A549 (cell line): Measurements from ENCODE around the gene CPEB2. TPM values are rescaled to one million over a fixed set of nuclear protein-coding genes. Genes with fewer than 3 reads are reported as not detected.
A peak's percentile ranks its signal among the peaks of the same experiment; 100 is the strongest.

Experiments
- ATAC-seq, 2 experiments: fragments of 200-7000 bp in 1 of 2; fragments of >200 bp in 1 of 2; cut with Nextera tagmentation in 1 of 2; cut with Tn5 transposase in 1 of 2; 3 replicates each; pipeline versions ENCODE4 v1.8.0 to v1.9.1; 2018 to 2020; ENCODE audit warnings: mild to moderate bottlenecking in 1 of 2, moderate library complexity in 1 of 2
- CTCF ChIA-PET: fragments of 300-600 bp; sonication (Branson Sonifier 250); formaldehyde crosslinking; extraction: SDS; loops from one replicate; lab custom pipeline; 2021; ENCODE audit warnings: antibody characterized with exemption, inconsistent platforms; lab: Yijun Ruan, JAX
- POLR2A ChIA-PET: fragments of 350-600 bp; formaldehyde crosslinking; extraction: SDS; loops from one replicate; lab custom pipeline; 2021; ENCODE audit warnings: antibody characterized with exemption, inconsistent platforms; lab: Yijun Ruan, JAX
- DNase-seq, 2 experiments: peaks; one replicate each; pipeline versions ENCODE4 v3.0.0 to v3.0.0-alpha.2; 2011 to 2016; ENCODE audit warnings: low read depth in 1 of 2, low spot score in 1 of 2
- FAIRE-seq: peaks from 2 replicates; lab custom pipeline; 2011; peaks lifted over from hg19 to GRCh38; lab: Jason Lieb, UNC
- H3K27ac ChIP-seq, 2 experiments: fragments of >200 bp; sonication (Bioruptor Twin); formaldehyde crosslinking; 3 replicates each; pipeline ENCODE4 v1.5.1; 2016 to 2017
- H3K4me1 ChIP-seq: fragments of >200 bp; sonication (Bioruptor Twin); formaldehyde crosslinking; 3 replicates; pipeline ENCODE4 v1.6.1; 2016
- H3K4me2 ChIP-seq: fragments of >200 bp; sonication (Bioruptor Twin); formaldehyde crosslinking; 3 replicates; pipeline ENCODE4 v1.6.1; 2016
- H3K4me3 ChIP-seq: fragments of >200 bp; sonication (Bioruptor Twin); formaldehyde crosslinking; 3 replicates; pipeline ENCODE4 v1.5.1; 2016
- H3K9me3 ChIP-seq: fragments of >200 bp; sonication (Bioruptor Twin); formaldehyde crosslinking; 3 replicates; pipeline ENCODE4 v1.6.1; 2016
- CBX2 ChIP-seq: fragments of 200-600 bp; sonication (generic); IDR thresholded peaks from 2 replicates; pipeline ENCODE4 v1.6.1; 2016; ENCODE audit warnings: low read depth, mild to moderate bottlenecking, borderline replicate concordance
- CHD2 ChIP-seq: fragments of 150-350 bp; IDR thresholded peaks from 2 replicates; pipeline ENCODE4 v1.6.1; 2014; ENCODE audit warnings: low read length; ENCODE audit not compliant: partially characterized antibody
- CHD4 ChIP-seq: fragments of 200-600 bp; sonication (generic); IDR thresholded peaks from 2 replicates; pipeline ENCODE4 v1.6.1; 2016; ENCODE audit warnings: antibody characterized with exemption, mild to moderate bottlenecking, borderline replicate concordance
- E2F6 ChIP-seq: IDR thresholded peaks from 2 replicates; pipeline ENCODE4 v1.6.1; 2012; ENCODE audit warnings: low read depth, borderline replicate concordance
- EHF ChIP-seq: fragments of 250-450 bp; sonication (Bioruptor Pico); IDR thresholded peaks from 2 replicates; pipeline ENCODE4 v1.5.0; 2020; ENCODE audit warnings: mild to moderate bottlenecking
- EHMT2 ChIP-seq: fragments of 200-600 bp; sonication (generic); IDR thresholded peaks from 2 replicates; pipeline ENCODE4 v1.6.1; 2016; ENCODE audit warnings: antibody characterized with exemption, low read depth, mild to moderate bottlenecking, moderate library complexity
- FOSB ChIP-seq: fragments of 250-450 bp; sonication (Bioruptor Pico); IDR thresholded peaks from 2 replicates; pipeline ENCODE4 v1.5.0; 2020; ENCODE audit warnings: mild to moderate bottlenecking, moderate library complexity
- GATA3 ChIP-seq: IDR thresholded peaks from 2 replicates; pipeline ENCODE4 v1.6.1; 2012; ENCODE audit warnings: borderline replicate concordance
- HES2 ChIP-seq: fragments of >200 bp; sonication (Bioruptor Twin); formaldehyde crosslinking; IDR thresholded peaks from 2 replicates; pipeline ENCODE4 v1.6.1; 2016
- HEYL ChIP-seq: fragments of 250-450 bp; sonication (Bioruptor Pico); IDR thresholded peaks from 2 replicates; pipeline ENCODE4 v1.8.0; 2021; ENCODE audit warnings: mild to moderate bottlenecking, moderate library complexity
- HOXA7 ChIP-seq: fragments of 250-450 bp; sonication (Bioruptor Pico); IDR thresholded peaks from 2 replicates; pipeline ENCODE4 v1.5.0; 2020; ENCODE audit warnings: mild to moderate bottlenecking, moderate library complexity
- HOXB13 ChIP-seq: fragments of 250-450 bp; sonication (Bioruptor Pico); IDR thresholded peaks from 2 replicates; pipeline ENCODE4 v1.5.0; 2020; ENCODE audit warnings: low read depth, mild to moderate bottlenecking, moderate library complexity
- KDM1A ChIP-seq: fragments of 200-600 bp; sonication (generic); IDR thresholded peaks from 2 replicates; pipeline ENCODE4 v1.6.1; 2016; ENCODE audit warnings: low read depth, mild to moderate bottlenecking
- MAFK ChIP-seq: fragments of 450-650 bp; IDR thresholded peaks from 2 replicates; pipeline ENCODE4 v1.6.1; 2014; ENCODE audit not compliant: partially characterized antibody
- MAZ ChIP-seq: fragments of 150-350 bp; IDR thresholded peaks from 2 replicates; pipeline ENCODE4 v1.6.1; 2014; ENCODE audit warnings: antibody characterized with exemption, low read depth, low read length, borderline replicate concordance
- MYC ChIP-seq: IDR thresholded peaks from 2 replicates; pipeline ENCODE4 v1.6.1; 2012; ENCODE audit warnings: mild to moderate bottlenecking, inconsistent platforms, low read length, improper control_type of control experiment, borderline replicate concordance
- NPAS2 ChIP-seq: fragments of 250-450 bp; sonication (Bioruptor Pico); IDR thresholded peaks from 2 replicates; pipeline ENCODE4 v1.8.0; 2022; ENCODE audit warnings: mild to moderate bottlenecking, moderate library complexity, borderline replicate concordance
- NR3C1 ChIP-seq: fragments of >200 bp; sonication (Bioruptor Twin); formaldehyde crosslinking; IDR thresholded peaks from 3 replicates; pipeline ENCODE4 v1.6.1; 2017
- PHF8 ChIP-seq: fragments of 200-600 bp; sonication (generic); IDR thresholded peaks from 2 replicates; pipeline ENCODE4 v1.6.1; 2016; ENCODE audit warnings: low read depth, mild to moderate bottlenecking, antibody characterized with exemption, moderate library complexity, borderline replicate concordance
- POLR2A ChIP-seq: IDR thresholded peaks from 2 replicates; pipeline ENCODE4 v1.6.1; 2012; ENCODE audit warnings: mild to moderate bottlenecking, low read length
- RAD21 ChIP-seq, 2 experiments: fragments of >200 bp in 1 of 2; sonication (Bioruptor Twin) in 1 of 2; formaldehyde crosslinking in 1 of 2; IDR thresholded peaks in 1 of 2; conservative IDR thresholded peaks in 1 of 2; 2 replicates in 1 of 2; 3 replicates in 1 of 2; pipeline ENCODE4 v1.6.1; 2012 to 2018; ENCODE audit warnings: inconsistent platforms in 1 of 2
- RARB ChIP-seq: fragments of 250-450 bp; sonication (Bioruptor Pico); IDR thresholded peaks from 2 replicates; pipeline ENCODE4 v1.8.0; 2021; ENCODE audit warnings: mild to moderate bottlenecking, moderate library complexity
- RNF2 ChIP-seq: fragments of 200-600 bp; sonication (generic); IDR thresholded peaks from 2 replicates; pipeline ENCODE4 v1.6.1; 2016; ENCODE audit warnings: low read depth, mild to moderate bottlenecking, antibody characterized with exemption, moderate library complexity, borderline replicate concordance
- SMC3 ChIP-seq: fragments of >200 bp; sonication (Bioruptor Twin); formaldehyde crosslinking; IDR thresholded peaks from 3 replicates; pipeline ENCODE4 v1.6.1; 2018; ENCODE audit warnings: inconsistent platforms
- ZFP36 ChIP-seq: fragments of 450-650 bp; IDR thresholded peaks from 2 replicates; pipeline ENCODE4 v1.6.1; 2014; ENCODE audit warnings: borderline replicate concordance; ENCODE audit not compliant: partially characterized antibody
- ZNF302 ChIP-seq: fragments of 250-450 bp; sonication (Bioruptor Pico); IDR thresholded peaks from 2 replicates; pipeline ENCODE4 v1.9.0; 2021; ENCODE audit warnings: inconsistent platforms, mild to moderate bottlenecking, moderate library complexity
- ZSCAN20 ChIP-seq: fragments of 250-450 bp; sonication (Bioruptor Pico); IDR thresholded peaks from 2 replicates; pipeline ENCODE4 v1.8.0; 2022; ENCODE audit warnings: mild to moderate bottlenecking, moderate library complexity
- WGBS: methylation state at CpG from one replicate; pipeline ENCODE4 v1.1.6; 2017; ENCODE audit errors: missing lambda C conversion rate; 5-methylcytosine and 5-hydroxymethylcytosine counted together
- polyA plus RNA-seq, 4 experiments: library from polyadenylated mRNA; depleted of rRNA in 3 of 4; stranded (reverse); fragments of >200 nt; fragmentation: RNase III in 1 of 4; extraction: RNeasy Plus Mini Kit Qiagen cat#74134 plus additional on column Dnase treatment in 1 of 4; gene quantifications; 2 replicates in 3 of 4; 3 replicates in 1 of 4; pipeline ENCODE4 v1.2.3, GENCODE V29; 2011 to 2017

The CPEB2 gene
- polyA plus RNA-seq, 2 of the 4 experiments (the other 2 are of a cell fraction): 16.2 to 16.8 TPM

- TF ChIP-seq HEYL (CRISPR knock-in tag): no peak
- no peak for TF ChIP-seq EHMT2
- TF ChIP-seq E2F6: no peak
- TF ChIP-seq CBX2: no peak
These were observed 12.9 kb downstream of the CPEB2 start (continued) for GRCh38 chr4:15015170-15015569.

GRCh38 chr4:15018361-15018760 lies 16.1 kb downstream of the CPEB2 start:
- H3K27ac ChIP-seq: peak overlapping the region; percentile 28 to 49; a peak in 2 of 6 replicates
- H3K9me3 ChIP-seq: no peaks in the 10 kb centered on the region
- peaks cover 93% of the 10 kb centered on the region for H3K4me1 ChIP-seq
- ChIA-PET POLR2A (interaction anchor here (0.7 kb wide), 1 partner anchor 849 kb away, joined by 3 read pairs; no protein-coding TSS in a partner anchor), CTCF (no interaction called here)
- no peak overlapping the region for H3K4me3 ChIP-seq
- ATAC-seq (no peak), DNase-seq (no peak), FAIRE-seq (no peak)
- peak overlapping the region; percentile 80 for H3K4me2 ChIP-seq
- no peak for TF ChIP-seq ZFP36
- TF ChIP-seq CBX2: no peak
- no peak for TF ChIP-seq GATA3
- no peak for TF ChIP-seq ZSCAN20 (CRISPR knock-in tag)
- no peak for TF ChIP-seq ZNF302
- no peak for TF ChIP-seq MAZ
- no peak for TF ChIP-seq NR3C1
- no peak for TF ChIP-seq MAFK
- TF ChIP-seq PHF8: no peak
- no peak for TF ChIP-seq EHF (CRISPR knock-in tag)
- no peak for TF ChIP-seq RARB (CRISPR knock-in tag)
- no peak for TF ChIP-seq SMC3
- TF ChIP-seq NPAS2: no peak
- no peak for TF ChIP-seq MYC
- TF ChIP-seq HOXB13 (CRISPR knock-in tag): no peak
- no peak for TF ChIP-seq CHD4
- TF ChIP-seq CHD2: no peak
- no peak for TF ChIP-seq KDM1A
- TF ChIP-seq HOXA7 (CRISPR knock-in tag): no peak
- TF ChIP-seq RNF2: no peak

- ChIA-PET POLR2A (no interaction called here), CTCF (no interaction called here)
- no peak for DNase-seq
- no peaks in the 10 kb centered on the region for H3K9me3 ChIP-seq
- H3K27ac ChIP-seq: peak overlapping the region; percentile 41 to 61; a peak in 5 of 6 replicates
- H3K4me1 ChIP-seq: peaks cover 70% of the 10 kb centered on the region
- peak; percentile 39 to 76; a peak in 3 of 6 replicates for ATAC-seq
- no peak overlapping the region for H3K4me3 ChIP-seq
- peak overlapping the region; percentile 73 for H3K4me2 ChIP-seq
- 49% methylated on average over 7 of the region's 7 CpGs for WGBS
- no peak for FAIRE-seq
- TF ChIP-seq EHF (CRISPR knock-in tag): no peak
- TF ChIP-seq GATA3: no peak
- TF ChIP-seq FOSB (CRISPR knock-in tag): no peak
- no peak for TF ChIP-seq POLR2A
- TF ChIP-seq HES2: no peak
- no peak for TF ChIP-seq RAD21 (conservative IDR thresholded peaks at IDR 0.05 in 1 of 2, IDR thresholded peaks at IDR 0.05 in 1 of 2)
These were observed 18.4 kb downstream of the CPEB2 start for GRCh38 chr4:15020502-15021286.
